HS-5 (cell line): ENCODE results near the gene SENP3.

ENCODE experiments used
- DNase-seq: peaks from one replicate; pipeline ENCODE4 v3.0.0-alpha.2; 2012; ENCODE audit warnings: low read depth

The SENP3 gene

DNA sequence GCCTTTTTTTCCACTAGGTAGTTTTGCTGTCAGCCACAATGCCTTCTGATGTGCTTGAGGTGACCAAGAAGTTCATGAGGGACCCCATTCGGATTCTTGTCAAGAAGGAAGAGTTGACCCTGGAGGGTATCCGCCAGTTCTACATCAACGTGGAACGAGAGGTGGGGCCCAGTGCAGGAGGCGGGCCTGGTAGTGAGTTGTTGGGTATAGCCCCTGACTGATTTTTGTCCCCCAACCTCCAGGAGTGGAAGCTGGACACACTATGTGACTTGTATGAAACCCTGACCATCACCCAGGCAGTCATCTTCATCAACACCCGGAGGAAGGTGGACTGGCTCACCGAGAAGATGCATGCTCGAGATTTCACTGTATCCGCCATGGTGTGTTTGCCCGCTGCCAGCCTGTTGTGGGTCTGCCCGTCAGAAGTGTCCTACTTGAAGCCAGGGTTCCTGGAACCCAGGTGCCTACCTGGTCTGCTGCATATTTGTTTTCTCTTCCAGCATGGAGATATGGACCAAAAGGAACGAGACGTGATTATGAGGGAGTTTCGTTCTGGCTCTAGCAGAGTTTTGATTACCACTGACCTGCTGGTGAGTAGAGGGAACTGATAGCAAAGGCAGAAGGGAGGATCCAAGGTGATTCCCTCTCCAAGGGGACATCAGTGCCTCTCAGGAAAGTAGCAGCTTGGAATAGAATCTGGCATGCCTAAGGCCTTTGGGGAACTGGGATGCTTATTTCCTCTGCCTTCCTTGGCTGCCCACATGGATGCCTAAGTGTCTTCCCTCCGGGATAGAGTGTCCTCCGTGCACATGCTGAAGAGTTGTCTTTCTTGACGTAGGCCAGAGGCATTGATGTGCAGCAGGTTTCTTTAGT is 15.8 kb downstream of the SENP3 start:
- no peak for DNase-seq

DNA sequence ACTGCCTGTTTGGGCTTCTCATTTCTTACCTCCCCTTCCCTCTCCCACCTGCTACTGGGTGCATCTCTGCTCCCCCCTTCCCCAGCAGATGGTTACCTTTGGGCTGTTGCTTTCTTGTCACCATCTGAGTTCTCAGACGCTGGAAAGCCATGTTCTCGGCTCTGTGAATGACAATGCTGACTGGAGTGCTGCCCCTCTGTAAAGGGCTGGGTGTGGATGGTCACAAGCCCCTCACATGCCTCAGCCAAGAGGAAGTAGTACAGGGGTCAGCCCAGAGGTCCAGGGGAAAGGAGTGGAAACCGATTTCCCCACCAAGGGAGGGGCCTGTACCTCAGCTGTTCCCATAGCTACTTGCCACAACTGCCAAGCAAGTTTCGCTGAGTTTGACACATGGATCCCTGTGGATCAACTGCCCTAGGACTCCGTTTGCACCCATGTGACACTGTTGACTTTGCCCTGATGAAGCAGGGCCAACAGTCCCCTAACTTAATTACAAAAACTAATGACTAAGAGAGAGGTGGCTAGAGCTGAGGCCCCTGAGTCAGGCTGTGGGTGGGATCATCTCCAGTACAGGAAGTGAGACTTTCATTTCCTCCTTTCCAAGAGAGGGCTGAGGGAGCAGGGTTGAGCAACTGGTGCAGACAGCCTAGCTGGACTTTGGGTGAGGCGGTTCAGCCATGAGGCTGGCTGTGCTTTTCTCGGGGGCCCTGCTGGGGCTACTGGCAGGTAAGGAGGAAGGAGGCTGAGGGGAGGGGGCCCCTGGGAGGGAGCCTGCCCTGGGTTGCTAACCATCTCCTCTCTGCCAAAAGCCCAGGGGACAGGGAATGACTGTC is 17.5 kb downstream of the SENP3 start, which contains the start of gene CD68:
Gene CD68, plus strand, starts transcription at position 638 of the 833 bp plus-strand sequence. Its CDS starts 40 bp downstream, at position 678.
- peak; percentile 96 for DNase-seq

DNA sequence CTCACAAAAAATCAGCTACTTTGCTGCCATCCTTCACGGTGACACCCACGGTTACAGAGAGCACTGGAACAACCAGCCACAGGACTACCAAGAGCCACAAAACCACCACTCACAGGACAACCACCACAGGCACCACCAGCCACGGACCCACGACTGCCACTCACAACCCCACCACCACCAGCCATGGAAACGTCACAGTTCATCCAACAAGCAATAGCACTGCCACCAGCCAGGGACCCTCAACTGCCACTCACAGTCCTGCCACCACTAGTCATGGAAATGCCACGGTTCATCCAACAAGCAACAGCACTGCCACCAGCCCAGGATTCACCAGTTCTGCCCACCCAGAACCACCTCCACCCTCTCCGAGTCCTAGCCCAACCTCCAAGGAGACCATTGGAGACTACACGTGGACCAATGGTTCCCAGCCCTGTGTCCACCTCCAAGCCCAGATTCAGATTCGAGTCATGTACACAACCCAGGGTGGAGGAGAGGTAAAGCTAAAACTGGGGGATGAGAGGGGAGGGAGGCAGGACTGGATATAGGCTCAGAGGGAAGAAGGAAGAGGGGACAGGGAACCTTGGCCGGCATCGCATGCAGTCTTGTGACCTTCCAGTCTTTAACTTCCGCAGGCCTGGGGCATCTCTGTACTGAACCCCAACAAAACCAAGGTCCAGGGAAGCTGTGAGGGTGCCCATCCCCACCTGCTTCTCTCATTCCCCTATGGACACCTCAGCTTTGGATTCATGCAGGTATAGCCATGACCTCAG is 18.3 kb downstream of the SENP3 start:
- no peak for DNase-seq

DNA sequence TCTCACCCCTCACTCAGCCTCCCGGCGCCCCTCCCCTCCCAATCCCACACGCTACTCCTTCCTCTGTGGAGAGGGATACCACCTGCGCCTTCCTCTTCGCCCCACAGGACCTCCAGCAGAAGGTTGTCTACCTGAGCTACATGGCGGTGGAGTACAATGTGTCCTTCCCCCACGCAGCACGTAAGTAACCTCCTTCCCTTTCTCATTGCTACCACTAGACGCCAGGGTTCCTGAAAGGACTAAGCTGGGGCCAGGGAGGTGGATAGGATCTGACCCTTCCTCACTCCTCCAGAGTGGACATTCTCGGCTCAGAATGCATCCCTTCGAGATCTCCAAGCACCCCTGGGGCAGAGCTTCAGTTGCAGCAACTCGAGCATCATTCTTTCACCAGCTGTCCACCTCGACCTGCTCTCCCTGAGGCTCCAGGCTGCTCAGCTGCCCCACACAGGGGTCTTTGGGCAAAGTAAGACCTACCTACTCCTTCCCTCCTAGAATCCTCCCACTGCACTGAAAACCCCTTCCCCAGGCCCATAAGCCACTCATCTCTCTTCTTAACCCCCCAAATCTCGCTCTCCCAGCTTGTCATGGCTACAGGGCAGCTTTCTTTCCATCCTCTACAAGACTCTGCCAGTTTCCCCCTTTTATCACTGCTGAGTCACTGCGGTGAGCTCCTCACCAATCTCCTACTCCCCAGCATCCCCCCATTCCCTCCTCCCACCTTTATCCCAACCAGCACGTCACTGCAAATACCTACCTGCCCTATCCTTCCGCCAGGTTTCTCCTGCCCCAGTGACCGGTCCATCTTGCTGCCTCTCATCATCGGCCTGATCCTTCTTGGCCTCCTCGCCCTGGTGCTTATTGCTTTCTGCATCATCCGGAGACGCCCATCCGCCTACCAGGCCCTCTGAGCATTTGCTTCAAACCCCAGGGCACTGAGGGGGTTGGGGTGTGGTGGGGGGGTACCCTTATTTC is 19.2 kb downstream of the SENP3 start:
- no peak for DNase-seq

DNA sequence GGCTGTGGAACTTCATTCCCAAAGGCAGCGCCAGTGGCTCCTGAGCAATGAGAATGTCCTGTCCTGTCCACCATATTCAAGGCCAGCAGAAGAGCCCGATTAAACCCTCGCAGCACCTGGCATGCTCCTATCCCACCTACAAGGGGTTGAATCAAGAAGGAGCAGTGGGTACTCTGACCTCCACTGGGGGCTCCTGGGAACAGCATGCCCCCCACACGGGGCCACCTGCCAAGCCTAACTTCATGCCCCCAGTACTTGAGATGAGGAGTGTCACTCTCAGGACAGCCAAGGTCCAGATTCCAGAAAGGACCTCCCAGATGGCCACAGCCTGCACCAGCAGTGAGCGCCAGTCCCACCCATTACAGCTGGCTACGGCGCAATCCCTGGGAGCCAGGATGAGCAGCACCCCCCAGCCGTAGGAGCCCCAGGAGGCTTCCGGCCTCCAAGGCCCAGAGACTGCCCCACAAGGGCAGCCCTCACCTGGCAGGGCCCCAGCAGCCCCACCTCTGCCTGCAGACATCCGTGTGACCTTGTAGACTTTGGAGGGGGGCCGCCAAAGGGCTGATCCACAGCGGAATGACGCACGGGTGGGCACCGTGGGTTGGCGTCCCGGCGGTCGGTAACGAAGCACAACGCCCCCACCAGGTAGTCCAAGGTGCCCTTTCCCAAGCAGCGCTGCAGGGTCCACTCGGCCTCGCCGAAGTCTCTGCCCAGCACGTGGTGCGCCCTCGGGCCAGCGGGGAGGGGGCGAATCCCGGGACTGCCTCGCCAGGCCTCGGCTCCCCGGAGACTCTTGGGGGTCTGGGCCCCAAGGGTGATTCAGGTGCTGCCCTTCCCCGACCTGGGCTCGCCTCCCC is 20.9 kb downstream of the SENP3 start:
- no peak for DNase-seq

DNA sequence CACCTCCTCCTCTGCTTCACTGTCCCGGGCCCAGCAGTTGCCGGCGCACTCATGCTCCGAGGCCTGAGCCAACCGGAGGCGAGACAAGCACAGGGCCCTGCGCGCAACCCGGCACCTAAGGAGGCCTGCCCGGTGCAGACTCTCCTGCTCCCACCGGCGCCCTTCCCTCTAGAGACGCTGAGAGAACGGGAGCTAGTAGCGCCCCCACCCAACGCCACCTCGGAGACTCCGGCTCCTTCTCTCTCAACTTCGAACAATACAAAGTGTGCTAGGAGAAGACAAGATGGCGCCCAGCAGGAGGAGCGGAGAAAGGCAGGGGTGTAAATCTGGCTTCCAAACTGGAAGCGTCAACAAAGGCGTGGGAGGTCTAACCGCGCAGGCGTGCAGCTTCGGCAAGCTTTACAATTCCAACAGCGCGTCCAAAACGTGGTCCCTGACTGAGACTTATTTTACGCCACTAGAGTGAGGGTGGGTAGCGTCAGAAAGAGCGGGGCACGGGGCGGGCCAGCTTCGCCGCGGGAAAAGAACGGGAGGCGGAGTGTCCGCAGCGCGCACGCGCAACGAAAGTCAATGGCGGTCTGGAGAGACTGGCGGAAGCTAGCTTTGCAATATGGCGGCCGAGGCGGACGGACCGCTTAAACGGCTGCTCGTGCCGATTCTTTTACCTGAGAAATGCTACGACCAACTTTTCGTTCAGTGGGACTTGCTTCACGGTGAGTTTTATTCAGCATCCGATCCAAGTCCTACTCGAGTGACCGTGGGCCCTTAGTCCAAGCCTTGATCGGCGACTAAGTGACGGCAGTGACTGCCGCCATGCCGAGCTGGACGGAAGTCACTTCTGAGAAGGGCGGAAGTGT is 21.8 kb downstream of the SENP3 start, which contains the start of gene MPDU1:
Gene MPDU1, plus strand, starts transcription at position 600 of the 857 bp plus-strand sequence. Its CDS starts 11 bp downstream, at position 611.
- peak; percentile 95 for DNase-seq

DNA sequence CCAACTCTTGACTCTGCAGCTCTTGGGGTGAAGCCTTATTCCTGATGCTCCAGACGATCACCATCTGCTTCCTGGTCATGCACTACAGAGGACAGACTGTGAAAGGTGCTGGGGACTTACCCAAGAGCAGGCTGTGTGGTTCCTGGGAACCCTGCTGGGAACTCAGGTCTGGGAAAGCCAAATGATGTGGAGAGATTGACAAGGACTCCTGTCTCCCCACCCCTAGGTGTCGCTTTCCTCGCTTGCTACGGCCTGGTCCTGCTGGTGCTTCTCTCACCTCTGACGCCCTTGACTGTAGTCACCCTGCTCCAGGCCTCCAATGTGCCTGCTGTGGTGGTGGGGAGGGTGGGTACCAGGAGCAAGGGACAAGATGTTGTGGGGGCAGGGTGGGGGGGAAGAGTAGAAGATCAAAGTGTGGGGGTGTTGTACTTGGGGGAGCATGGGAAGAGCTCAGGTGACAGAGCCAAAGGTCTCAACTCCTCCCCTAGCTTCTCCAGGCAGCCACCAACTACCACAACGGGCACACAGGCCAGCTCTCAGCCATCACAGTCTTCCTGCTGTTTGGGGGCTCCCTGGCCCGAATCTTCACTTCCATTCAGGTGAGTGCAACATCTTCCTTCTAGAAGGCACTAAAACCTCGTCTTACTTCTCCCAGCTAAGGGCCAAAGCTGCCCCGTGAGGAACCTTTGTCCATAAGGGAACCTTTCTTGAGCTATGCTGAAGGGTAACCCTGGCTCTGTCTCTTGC is 25.1 kb downstream of the SENP3 start:
- DNase-seq = no peak

DNA sequence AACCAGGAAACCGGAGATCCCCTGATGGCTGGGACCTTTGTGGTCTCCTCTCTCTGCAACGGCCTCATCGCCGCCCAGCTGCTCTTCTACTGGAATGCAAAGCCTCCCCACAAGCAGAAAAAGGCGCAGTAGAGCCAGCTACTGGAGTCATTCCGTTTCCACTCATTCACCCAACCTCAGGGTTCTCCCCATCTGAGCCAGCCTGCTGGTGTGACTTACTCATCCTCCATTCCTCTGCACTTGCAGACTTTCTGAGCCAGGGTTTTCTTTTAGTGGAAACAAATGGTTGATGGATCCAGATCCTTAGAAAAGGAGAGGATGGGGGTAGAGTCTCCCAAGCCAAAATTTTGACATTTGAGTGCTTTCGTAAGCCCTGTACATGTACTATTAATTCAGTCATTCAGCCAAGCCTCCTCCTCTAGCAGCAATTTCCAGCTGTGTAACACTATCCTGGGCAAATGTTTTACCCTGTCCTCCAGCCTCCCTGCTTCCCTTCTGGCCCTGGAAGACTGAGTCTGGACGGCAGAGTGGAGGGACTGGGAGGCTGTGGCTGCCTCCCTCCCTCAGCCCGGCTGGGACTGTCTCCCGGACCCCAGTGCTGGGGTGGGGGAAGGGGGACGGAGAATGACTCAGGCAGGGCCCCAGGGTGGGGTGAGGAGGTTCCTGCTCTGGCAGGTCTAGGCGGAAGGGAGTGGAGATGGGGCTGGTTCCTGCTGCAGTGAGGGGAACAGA is 25.9 kb downstream of the SENP3 start:
- DNase-seq = peak; percentile 84

DNA sequence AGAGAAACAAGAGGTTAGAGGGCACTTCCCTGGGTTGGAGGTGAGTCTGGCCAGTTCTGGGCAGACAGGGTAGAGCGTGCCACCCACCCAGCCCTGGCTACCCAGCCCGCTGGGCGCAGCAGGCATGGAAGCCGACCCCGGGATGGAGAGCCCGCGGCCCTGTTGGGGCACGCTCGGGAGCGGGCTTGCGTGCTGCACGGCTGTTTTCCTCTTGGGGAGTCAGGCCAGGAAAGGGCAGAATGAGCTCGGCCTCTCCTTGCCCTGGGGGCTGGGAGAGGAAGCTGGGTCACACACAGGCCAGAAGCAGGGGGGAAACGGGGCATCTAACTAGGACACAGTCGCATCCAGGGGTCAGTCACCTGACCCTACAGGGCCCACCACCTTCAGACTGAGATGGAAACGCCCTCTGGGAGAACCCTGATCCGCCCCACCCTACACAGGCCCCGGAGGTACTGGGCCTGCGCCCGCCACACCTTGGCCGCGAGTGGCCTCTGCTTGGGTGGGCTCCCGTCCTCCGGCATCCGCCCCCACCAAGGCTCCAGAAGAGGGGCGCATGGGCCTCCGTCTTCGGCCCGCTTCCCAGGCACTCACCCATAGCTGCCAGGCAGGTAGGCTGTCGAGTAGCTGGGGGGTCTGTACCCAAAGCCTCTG is 27.0 kb downstream of the SENP3 start:
- DNase-seq = no peak

DNA sequence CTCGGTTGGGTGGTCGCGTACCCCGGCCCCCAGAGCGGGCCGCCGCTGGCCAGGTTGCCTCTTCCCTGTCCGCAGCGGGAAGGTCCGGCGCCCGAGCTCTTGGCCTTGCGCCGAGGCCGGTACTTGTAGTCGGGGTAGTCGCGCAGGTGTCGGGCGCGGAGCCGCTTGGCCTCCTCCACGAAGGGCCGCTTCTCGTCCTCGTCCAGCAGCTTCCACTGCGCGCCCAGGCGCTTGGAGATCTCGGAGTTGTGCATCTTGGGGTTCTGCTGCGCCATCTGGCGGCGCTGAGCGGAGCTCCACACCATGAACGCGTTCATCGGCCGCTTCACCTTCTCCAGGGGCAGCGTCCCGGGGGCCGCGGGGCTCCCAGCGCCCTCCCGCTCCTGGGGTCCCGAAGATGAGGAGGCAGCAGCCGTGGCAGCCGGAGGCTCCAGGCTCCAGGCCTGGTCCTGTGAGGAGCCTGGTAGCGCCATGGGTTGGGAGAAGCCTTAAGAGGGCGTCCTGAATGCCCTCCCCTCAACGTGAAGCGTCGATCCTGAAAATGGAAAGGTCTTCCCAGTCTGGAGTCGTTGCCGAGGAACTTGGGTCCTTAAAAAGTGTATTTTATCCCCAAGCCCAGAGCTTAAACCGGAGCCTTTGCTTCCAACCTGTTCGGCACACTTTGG is 27.6 kb downstream of the SENP3 start:
- DNase-seq = no peak

DNA sequence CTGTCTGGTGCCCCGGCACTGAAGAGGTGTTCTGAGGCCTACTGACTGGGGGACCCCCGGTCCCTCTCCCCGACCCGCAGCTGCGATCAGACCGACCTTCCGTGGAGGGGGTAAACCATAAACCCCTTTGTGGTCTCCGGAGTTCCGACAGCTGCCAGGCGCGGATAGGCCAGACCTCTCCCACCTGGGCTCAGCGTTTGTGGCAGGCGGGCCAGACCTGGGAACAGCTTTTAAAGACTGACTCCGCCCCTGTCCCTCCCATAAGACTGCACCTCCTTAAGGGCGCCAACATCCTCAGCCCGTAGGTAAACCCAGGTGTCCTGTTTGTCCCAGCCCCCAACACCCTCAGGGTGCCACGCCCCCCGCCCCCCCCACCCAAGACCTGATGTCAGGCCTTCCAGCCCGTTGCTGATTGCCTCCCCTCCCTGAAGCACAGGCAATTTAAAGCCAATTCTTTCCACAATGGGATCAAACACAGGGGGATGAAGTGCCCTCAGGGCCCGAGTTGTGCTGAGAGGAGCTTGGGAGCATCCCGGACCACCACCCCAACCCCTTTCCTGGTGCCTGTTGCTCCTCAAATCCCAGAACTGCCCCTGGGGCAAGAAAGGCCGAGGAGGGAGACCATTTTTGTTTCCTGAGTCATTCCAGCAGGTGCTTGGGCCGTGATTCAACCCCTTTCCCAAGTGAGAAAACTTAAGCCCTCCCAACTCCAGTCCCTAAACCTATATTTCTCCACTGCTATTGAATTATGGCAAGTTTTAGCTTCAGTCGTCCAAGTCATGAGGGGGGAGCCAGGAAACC is 28.4 kb downstream of the SENP3 start, which contains the start of gene SOX15:
Gene SOX15, minus strand, starts transcription at position 204 of the 801 bp plus-strand sequence. CDS start 418 bp downstream, outside the sequence.
- DNase-seq = no peak

DNA sequence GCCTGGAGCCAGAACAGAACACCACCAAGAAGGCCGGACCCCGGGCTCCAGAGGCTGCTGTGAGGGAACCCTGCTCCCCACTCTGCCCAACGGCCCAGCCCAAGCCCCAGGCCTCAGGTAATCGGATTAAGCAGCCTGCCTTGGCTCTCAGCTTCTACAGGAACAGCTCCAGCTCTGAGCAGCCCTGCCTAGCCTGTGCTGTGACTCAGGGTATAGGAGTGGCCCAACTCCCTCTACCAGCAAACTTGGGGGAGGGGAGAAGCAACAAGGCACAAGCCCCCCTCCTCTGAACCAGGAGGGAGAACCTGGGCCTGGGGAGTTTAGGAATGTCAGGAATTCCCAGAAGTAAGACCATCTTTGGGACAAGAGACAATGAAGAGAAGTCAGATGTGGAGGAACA is 29.0 kb downstream of the SENP3 start:
- DNase-seq = no peak

DNA sequence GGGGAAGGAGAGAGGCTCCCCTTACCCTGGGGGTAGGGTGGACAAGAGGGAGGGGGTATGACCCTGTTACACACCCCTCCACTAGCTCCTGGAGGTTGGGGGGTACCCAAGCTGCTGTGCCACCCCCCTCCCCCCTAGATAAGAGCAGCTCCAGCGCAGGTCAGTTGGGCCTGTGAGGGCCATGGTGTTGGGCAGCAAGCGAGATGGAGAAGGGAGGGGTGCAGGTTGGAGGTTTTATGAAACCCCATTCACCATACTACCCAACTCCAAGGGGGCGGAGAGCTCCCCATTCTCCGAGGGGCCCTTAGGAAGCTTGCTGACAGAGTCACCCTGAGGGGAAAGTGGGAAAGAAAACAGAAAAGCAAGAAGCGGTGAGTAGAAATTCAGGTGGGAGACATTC is 29.9 kb downstream of the SENP3 start:
- DNase-seq = no peak

DNA sequence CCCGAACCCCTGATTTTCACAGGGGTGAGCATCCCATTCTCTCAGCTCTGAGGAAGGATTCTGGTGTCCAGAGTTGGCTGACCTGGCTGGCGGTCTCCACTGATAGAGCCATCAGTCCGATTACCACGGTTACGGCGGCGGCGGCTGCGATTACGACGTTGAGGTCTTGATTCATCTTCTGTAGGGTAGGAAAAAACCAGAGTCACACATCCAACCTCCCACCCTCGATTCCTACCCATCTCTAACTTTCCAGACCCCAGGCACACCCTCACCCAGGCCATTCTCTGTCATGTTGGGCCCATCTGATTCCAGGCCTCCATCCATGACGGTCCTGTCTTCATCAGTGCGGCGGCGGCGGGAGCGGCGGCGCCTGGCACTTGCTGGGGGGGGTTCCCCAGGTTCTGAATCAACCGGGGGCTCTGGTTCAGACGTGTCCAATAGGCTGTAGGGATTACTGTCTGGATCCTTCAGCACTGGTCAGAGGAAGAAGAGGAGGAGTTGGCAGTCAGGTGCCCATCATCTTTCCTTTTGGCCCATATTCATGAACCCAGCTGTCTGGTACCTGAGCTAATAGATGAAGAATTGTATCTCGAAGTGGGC is 30.8 kb downstream of the SENP3 start:
- no peak for DNase-seq

DNA sequence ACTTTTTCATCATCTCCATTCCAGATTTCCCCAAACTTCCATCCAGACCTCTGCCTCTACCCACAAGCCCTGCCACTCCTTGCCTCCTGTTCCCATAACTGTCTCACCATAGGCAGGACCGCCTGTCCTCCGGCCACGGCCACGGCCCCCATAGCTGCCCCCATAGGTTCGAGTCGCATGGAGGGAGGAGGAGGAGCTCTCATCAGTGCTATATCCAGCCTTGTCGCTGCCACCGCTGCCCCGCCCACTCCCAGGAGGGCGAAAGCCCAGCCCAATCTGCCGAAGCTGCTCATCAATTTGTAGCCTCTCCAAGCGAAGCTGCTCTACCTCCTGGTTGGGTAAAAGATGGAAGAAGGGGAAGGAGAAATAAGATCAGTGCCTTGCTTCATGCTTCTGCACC is 31.6 kb downstream of the SENP3 start:
- DNase-seq = no peak
